ENCODE results near the gene HP.
"Not testable (repeated sequence)": the region's sequence is repeated elsewhere in the genome, so short reads cannot be mapped to it uniquely, and the experiment has no call there.

Gene HP

DNA sequence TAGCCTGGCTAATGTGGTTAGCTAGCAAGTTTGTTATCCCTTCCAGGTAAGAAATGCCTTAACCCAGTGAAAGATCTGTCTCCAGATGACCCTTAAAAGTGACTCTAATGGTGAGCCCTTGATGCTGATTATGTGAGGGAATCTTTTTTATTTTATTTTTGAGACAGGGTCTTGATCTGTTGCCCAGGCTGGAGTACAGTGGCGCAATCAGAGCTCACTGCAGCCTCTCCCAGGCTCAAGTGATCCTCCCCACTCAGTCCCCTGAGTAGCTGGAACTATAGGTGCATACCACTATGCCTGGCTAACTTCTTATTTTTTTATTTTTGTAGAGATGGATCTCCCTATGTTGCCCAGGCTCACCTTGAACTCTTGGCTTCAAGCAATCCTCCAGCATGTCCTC, 10.8 kb upstream of the HP start:
- no peak for DNase-seq

GRCh38 chr16:72044296-72044695, 10.0 kb upstream of the HP start:
- DNase-seq: no peak

- DNase-seq: no peak
Observed at GRCh38 chr16:72044825-72045359, 9.4 kb upstream of the HP start.

GRCh38 chr16:72049110-72049509, 5.2 kb upstream of the HP start:
- DNase-seq: no peak

DNA sequence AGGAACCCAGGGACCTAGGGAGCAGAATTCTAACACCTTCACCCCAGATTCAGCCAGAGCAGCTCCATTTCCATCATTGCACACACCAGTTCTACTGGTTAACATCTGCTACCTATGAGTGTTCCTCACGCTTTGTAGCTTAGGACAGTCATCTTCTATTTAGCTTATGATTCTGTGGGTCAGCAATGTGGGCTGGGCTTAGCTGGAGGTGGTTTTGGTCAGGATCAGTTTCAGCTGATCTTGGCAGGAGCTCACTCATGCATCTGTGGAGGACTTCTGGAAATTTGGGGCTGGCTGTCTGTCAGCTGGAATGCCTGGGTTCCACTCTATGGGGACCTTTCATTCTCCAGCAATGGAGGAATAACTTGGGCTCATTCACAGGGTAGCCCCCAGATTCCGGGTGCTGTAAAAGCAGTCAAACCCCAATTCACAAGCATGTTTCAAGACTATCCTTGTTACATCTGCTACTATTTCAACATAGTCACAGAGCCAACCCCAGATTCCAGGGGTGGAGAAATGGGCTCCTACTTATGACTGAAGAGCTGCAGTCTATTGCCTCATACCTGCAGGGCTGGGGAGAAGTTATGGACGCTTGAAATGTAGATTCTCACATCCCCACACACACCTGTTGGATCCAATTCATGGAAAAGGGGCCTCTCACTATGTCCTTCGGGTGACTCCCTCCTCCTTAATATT, 3.4 kb upstream of the HP start:
- DNase-seq: no peak

- DNase-seq: no peak
Observed at GRCh38 chr16:72051818-72052217, 2.5 kb upstream of the HP start.

- no peak for DNase-seq
Observed at GRCh38 chr16:72055911-72056310, 1.6 kb downstream of the HP start.

- not testable (repeated sequence) for DNase-seq
Observed at GRCh38 chr16:72057313-72057712, 3.0 kb downstream of the HP start.

- DNase-seq: not testable (repeated sequence)
Observed at GRCh38 chr16:72059060-72059459, 4.8 kb downstream of the HP start.

DNA sequence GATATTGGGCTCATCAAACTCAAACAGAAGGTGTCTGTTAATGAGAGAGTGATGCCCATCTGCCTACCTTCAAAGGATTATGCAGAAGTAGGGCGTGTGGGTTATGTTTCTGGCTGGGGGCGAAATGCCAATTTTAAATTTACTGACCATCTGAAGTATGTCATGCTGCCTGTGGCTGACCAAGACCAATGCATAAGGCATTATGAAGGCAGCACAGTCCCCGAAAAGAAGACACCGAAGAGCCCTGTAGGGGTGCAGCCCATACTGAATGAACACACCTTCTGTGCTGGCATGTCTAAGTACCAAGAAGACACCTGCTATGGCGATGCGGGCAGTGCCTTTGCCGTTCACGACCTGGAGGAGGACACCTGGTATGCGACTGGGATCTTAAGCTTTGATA, 6.1 kb downstream of the HP start:
- DNase-seq: no peak

DNA sequence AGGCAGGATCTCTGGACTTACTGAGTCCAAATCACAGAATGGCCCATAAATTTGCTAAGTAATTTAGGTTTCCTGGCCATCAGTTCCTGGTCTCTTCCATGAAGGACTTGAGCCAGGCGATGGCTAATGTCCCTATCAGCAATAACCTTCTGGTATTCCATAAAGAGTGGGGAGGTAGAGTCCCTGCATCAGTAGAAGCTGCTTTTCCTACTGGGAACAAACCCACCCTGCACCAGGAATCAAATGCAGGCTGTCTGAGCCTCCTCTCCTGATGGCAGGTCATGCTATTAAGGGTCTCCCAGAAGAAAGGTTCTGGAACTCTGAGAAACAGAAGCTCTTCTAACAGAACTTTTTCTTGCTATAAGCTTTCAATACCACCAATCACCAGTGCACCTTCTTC, 7.3 kb downstream of the HP start:
- no peak for DNase-seq

- DNase-seq: no peak
Observed at GRCh38 chr16:72064361-72064894, 10.1 kb downstream of the HP start.

- no peak for DNase-seq
Observed at GRCh38 chr16:72066747-72067146, 12.4 kb downstream of the HP start.

DNA sequence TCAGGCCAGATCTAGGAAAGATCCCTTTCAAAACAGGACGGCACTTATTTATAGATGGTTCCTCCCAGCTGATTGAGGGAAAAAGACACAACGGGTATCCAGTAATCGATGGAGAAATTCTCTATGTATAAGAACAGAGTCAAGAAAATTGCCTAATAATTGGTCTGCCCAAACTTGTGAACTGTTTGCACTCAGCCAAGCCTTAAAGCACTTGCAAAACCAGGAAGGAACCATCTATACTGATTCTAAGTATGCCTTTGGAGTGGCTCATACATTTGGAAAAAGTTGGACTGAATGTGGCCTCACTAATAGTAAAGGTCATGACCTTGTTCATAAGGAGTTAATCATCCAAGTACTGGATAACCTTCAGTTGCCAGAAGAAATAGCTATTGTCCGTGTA, 14.6 kb downstream of the HP start:
- DNase-seq: no peak

DNA sequence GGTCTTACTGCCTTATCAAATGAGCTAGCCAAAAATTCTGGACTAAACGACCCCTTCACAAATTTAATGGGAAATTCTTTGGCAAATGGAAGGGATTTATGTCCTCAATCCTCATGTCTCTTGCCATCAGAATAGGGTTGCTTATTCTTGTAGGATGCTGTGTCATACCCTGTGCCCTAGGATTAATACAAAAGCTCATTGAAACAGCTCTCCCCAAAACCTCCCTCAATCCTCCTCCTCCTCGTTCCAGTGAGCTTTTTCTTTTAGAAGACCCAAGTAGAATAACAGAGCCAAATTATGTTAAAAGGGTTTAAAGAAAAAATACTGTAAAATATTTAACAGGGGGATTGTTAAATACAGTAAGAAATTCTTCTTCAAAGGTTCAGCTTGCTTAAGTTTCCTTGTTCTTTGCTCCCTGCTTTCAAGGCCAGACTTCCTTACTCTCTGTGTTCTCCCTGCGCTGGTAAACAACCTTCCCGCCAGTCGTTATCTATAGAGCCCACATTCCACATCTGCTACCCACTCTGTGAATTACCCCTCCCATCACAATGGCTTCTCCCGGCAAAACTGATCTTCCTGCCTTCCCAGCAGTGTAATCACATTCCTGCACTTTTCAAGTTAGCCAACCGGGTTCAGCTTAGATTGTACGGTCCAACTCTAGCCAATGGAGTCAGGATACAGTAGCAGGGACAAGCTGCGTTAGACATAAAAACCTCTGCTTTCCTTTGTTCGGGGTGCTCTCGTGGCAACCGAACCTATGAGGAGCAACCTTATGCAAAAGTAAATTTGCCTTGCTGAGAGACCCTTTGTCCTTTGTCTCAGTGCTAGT, 18.4 kb downstream of the HP start:
- DNase-seq: no peak

GRCh38 chr16:72073560-72074230, 19.4 kb downstream of the HP start:
- DNase-seq: no peak

- not testable (repeated sequence) for DNase-seq
Observed at GRCh38 chr16:72075067-72075466, 20.8 kb downstream of the HP start.

GRCh38 chr16:72076991-72077706, 22.8 kb downstream of the HP start:
- DNase-seq: not testable (repeated sequence)

GRCh38 chr16:72083778-72084404, 29.6 kb downstream of the HP start:
- no peak for DNase-seq

DNA sequence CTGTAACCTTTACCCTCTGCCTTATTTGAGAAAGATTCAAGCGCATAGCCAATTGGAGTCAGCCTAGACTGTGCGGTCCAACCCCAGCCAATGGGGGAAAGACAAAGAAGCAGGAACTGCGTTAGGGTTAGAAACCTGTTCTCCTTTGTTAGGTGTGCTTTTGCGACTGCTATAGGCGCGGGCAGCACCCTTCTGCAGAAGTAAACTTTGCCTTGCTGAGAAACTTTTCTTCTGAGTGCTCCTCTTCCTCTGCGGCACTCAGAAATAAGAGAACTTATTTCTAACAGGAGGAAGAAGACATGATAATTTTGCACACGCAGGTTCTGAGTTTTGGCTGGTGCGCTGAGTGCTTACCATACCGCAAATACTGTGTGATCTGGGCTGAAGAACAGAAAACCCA, 30.1 kb downstream of the HP start:
- DNase-seq: no peak

DNA sequence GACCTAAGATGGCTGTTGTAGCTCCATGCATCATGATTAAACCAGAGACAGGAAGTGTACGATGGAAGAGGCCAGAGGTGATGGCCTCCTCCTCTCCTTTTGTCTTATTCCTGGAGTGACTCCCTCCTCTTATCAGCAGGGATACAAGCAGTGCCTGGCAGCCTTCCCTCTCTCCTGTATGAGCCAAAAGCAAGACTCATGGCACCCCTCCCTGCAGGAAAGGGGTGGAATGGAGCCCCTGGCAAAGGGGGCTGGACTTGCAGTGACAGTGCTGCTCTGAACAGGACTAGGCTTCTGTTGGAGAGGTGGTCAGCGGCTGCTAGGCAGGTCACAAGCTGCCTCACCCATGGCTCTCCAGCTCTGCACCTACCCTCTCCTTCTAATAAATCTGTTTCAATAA, 30.7 kb downstream of the HP start:
- no peak for DNase-seq

DNA sequence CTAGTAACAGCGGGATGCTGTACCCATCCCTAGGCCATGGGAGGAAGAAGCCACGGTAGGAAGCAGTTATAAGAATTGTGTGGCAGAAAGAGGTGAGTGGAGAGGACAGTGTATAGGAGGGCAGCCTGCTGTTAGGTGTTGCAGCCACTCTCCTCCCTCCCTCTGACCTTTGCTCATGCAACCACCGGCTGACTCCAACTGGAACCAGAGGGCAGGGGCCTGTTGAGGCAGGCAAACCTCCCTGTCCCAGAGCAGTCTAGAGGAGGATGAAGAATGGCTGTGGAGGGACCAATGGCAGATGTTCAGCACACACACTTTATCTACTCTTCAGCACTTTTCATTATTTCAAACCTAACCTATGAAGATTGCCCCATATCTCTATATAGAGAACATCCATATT, 36.9 kb downstream of the HP start:
- no peak for DNase-seq
